Left colon (tissue), 2 donors: Measurements from ENCODE around the gene TSTD2. TPM values are rescaled to one million over a fixed set of nuclear protein-coding genes. Genes with fewer than 3 reads are reported as not detected.
"Not testable (repeated sequence)": the region's sequence is repeated elsewhere in the genome, so short reads cannot be mapped to it uniquely, and the experiment has no call there.

Experiments
- ATAC-seq: fragments of 200-7000 bp; cut with Tn5 transposase; one replicate; pipeline ENCODE4 v1.9.1; 2020; ENCODE audit warnings: mild to moderate bottlenecking, moderate library complexity
- DNase-seq, 2 donors: peaks; one replicate each; pipeline ENCODE4 v3.0.0-alpha.2; 2020
- intact Hi-C, 2 donors: fragments of 100-400 bp; cut with DNase I in 1 of 2; cut with micrococcal nuclease in 1 of 2; formaldehyde crosslinking; loops; one replicate each; pipeline versions ENCODE4 v1.11.2 to v1.14.0; 2022; cut with DNase I, micrococcal nuclease
- total RNA-seq, 2 donors: library from RNA; stranded (reverse); fragmentation: NEBNext Ultra II Directional; extraction: Animal tissue kit (Norgen Biotek cat#: 25700); gene quantifications; one replicate each; pipeline ENCODE4 v1.2.1, GENCODE V29; 2021
- donor health status: DM: no; HTN: no; CAD: no.
- donor health status: DM: yes; HTN: yes; CAD: no.

The TSTD2 gene
- total RNA-seq, 2 donors from 2014 or later = 12.6 to 22.4 TPM

- ATAC-seq (peak; percentile 8), DNase-seq (no peak)
- intact Hi-C loops = no loop called here
Observed at GRCh38 chr9:97633859-97634490, 807 bp upstream of the TSTD2 start.

- peak; percentile 11 for ATAC-seq
- DNase-seq = peak; percentile 63 to 78
- intact Hi-C loops = no loop called here
Observed at GRCh38 chr9:97632248-97632984, 752 bp downstream of the TSTD2 start.

GRCh38 chr9:97630591-97630990, 2.6 kb downstream of the TSTD2 start:
- intact Hi-C loops = no loop called here

GRCh38 chr9:97629156-97629555, 4.0 kb downstream of the TSTD2 start:
- no peak for ATAC-seq

More at GRCh38 chr9:97630591-97630990, 2.6 kb downstream of the TSTD2 start:
- no peak for DNase-seq
- no peak for ATAC-seq

GRCh38 chr9:97628668-97629067, 4.5 kb downstream of the TSTD2 start:
- ATAC-seq (no peak), DNase-seq (no peak)
- intact Hi-C loops = no loop called here

More at GRCh38 chr9:97629156-97629555, 4.0 kb downstream of the TSTD2 start:
- no peak for DNase-seq
- intact Hi-C loops = no loop called here

GRCh38 chr9:97627624-97628023, 5.5 kb downstream of the TSTD2 start:
- DNase-seq (no peak), ATAC-seq (no peak)
- intact Hi-C loops = no loop called here

- ATAC-seq = no peak
- intact Hi-C loops = no loop called here
- no peak for DNase-seq
Observed at GRCh38 chr9:97625620-97626019, 7.5 kb downstream of the TSTD2 start.

GRCh38 chr9:97623946-97624345, 9.2 kb downstream of the TSTD2 start:
- DNase-seq = no peak
- ATAC-seq = peak; percentile 91
- intact Hi-C loops = no loop called here

- DNase-seq, ATAC-seq, intact Hi-C loops: not testable (repeated sequence)
Observed at GRCh38 chr9:97622483-97622882, 10.7 kb downstream of the TSTD2 start.

- intact Hi-C loops, ATAC-seq, DNase-seq: not testable (repeated sequence)
Observed at GRCh38 chr9:97620063-97620462, 13.1 kb downstream of the TSTD2 start.

GRCh38 chr9:97617939-97618416, 15.2 kb downstream of the TSTD2 start:
- DNase-seq = no peak
- ATAC-seq = no peak
- intact Hi-C loops = loop anchor here in 1 of 2 donors (5.0 to 10.0 kb wide), 2 partner anchors 151 to 213 kb away; no protein-coding TSS in a partner anchor

GRCh38 chr9:97615439-97616072, 17.6 kb downstream of the TSTD2 start:
- intact Hi-C loops = loop anchor here in 1 of 2 donors (5.0 to 10.0 kb wide), 2 partner anchors 148 to 211 kb away; no protein-coding TSS in a partner anchor
- DNase-seq (peak in 1 of 2 donors; percentile 59), ATAC-seq (peak; percentile 84)

- intact Hi-C loops = loop anchor here in 1 of 2 donors (5.0 kb wide), 1 partner anchor 138 kb away; no protein-coding TSS in a partner anchor
- no peak for ATAC-seq
- no peak for DNase-seq
Observed at GRCh38 chr9:97604901-97605645, 28.1 kb downstream of the TSTD2 start.

- no peak for DNase-seq
- intact Hi-C loops = loop anchor here in 1 of 2 donors (5.0 kb wide), 1 partner anchor 135 kb away; no protein-coding TSS in a partner anchor
- ATAC-seq = no peak
Observed at GRCh38 chr9:97602430-97602829, 30.7 kb downstream of the TSTD2 start.

- intact Hi-C loops = loop anchor here in 1 of 2 donors (5.0 kb wide), 1 partner anchor 134 kb away; no protein-coding TSS in a partner anchor
- DNase-seq = no peak
- peak; percentile 90 for ATAC-seq
Observed at GRCh38 chr9:97601228-97601898, 31.8 kb downstream of the TSTD2 start.

GRCh38 chr9:97600531-97601227, 32.5 kb downstream of the TSTD2 start:
- ATAC-seq (no peak), DNase-seq (no peak)
- intact Hi-C loops = loop anchor here in 1 of 2 donors (5.0 kb wide), 1 partner anchor 133 kb away; no protein-coding TSS in a partner anchor

- DNase-seq = no peak
- intact Hi-C loops = loop anchor here in 1 of 2 donors (10.0 kb wide), 1 partner anchor 95 kb away; the partner anchor contains the start of gene TMOD1
- no peak for ATAC-seq
Observed at GRCh38 chr9:97599314-97599846, 33.8 kb downstream of the TSTD2 start.
